HepG2 (cell line): ENCODE results near the gene RRAD. TPM values are rescaled to one million over a fixed set of nuclear protein-coding genes. Genes with fewer than 3 reads are reported as not detected.

Experiments
- AHR ChIP-seq: IDR thresholded peaks from 2 replicates; pipeline ENCODE4 v1.6.1; 2018; ENCODE audit warnings: missing genetic modification reagents, missing compliant biosample characterization
- CBFB ChIP-seq: sonication (generic); formaldehyde crosslinking; IDR thresholded peaks from 2 replicates; pipeline ENCODE4 v1.4.0; 2020; ENCODE audit warnings: missing genetic modification reagents
- HMGA1 ChIP-seq: sonication (generic); formaldehyde crosslinking; conservative IDR thresholded peaks from 2 replicates; pipeline ENCODE4 v1.4.0; 2020; ENCODE audit warnings: missing genetic modification reagents
- REL ChIP-seq: sonication (generic); formaldehyde crosslinking; conservative IDR thresholded peaks from 2 replicates; pipeline ENCODE4 v1.8.0; 2022; ENCODE audit warnings: mild to moderate bottlenecking, missing genetic modification reagents, moderate library complexity
- SALL2 ChIP-seq: sonication (generic); formaldehyde crosslinking; IDR thresholded peaks from 2 replicates; pipeline ENCODE4 v1.8.1; 2023; ENCODE audit warnings: mild to moderate bottlenecking, missing genetic modification reagents, inconsistent platforms
- SP1 ChIP-seq, 2 experiments: fragments of 450-650 bp in 1 of 2; sonication (generic) in 1 of 2; formaldehyde crosslinking in 1 of 2; IDR thresholded peaks; 2 replicates each; pipeline versions ENCODE4 v1.4.0 to v1.6.1; 2016 to 2020; ENCODE audit warnings: missing genetic modification reagents in 1 of 2
- TRIM24 ChIP-seq: sonication (generic); formaldehyde crosslinking; IDR thresholded peaks from 2 replicates; pipeline ENCODE4 v1.8.0; 2022; ENCODE audit warnings: mild to moderate bottlenecking, missing genetic modification reagents
- ZNF232 ChIP-seq: sonication (generic); formaldehyde crosslinking; IDR thresholded peaks from 2 replicates; pipeline ENCODE4 v1.4.0; 2020; ENCODE audit warnings: missing genetic modification reagents, borderline replicate concordance
- ZNF33B ChIP-seq: sonication (generic); formaldehyde crosslinking; IDR thresholded peaks from 2 replicates; pipeline ENCODE4 v1.5.1; 2020; ENCODE audit warnings: mild to moderate bottlenecking, missing genetic modification reagents
- ZNF530 ChIP-seq: sonication (generic); formaldehyde crosslinking; IDR thresholded peaks from 2 replicates; pipeline ENCODE4 v1.5.0; 2020; ENCODE audit warnings: low read depth, mild to moderate bottlenecking, missing genetic modification reagents
- ZNF564 ChIP-seq: sonication (generic); formaldehyde crosslinking; IDR thresholded peaks from 2 replicates; pipeline ENCODE4 v1.8.1; 2023; ENCODE audit warnings: mild to moderate bottlenecking, missing genetic modification reagents
- ZNF841 ChIP-seq: sonication (generic); formaldehyde crosslinking; IDR thresholded peaks from 2 replicates; pipeline ENCODE4 v1.8.1; 2023; ENCODE audit warnings: missing genetic modification reagents, borderline replicate concordance
- polyA plus RNA-seq, 8 experiments: library from polyadenylated mRNA; depleted of rRNA in 3 of 8; stranded (reverse) in 7 of 8; unstranded in 1 of 8; fragments of >200 nt; fragmentation: Illumina TruSeq in 4 of 8; extraction: Trizol in 4 of 8; gene quantifications; 2 replicates each; pipeline versions ENCODE4 v1.2.1 to v1.2.3, GENCODE V29; 2011 to 2016; ENCODE audit warnings: low read depth in 4 of 8, missing spikeins in 1 of 8, mixed read lengths in 1 of 8; ENCODE audit not compliant: insufficient read depth in 1 of 8
- total RNA-seq, 5 experiments: library from RNA; depleted of rRNA; stranded (reverse); fragments of >200 nt; fragmentation: Illumina TruSeq; extraction: Trizol; gene quantifications; 2 replicates each; pipeline ENCODE4 v1.2.3, GENCODE V29; 2016; ENCODE audit warnings: low read depth in 1 of 5
- TF ChIP-seq, protein P1 (sequence below): sonication (generic); formaldehyde crosslinking; IDR thresholded peaks from 2 replicates; pipeline ENCODE4 v1.8.0; 2022; ENCODE audit warnings: missing genetic modification reagents, mild to moderate bottlenecking, inconsistent platforms, borderline replicate concordance
- TF ChIP-seq, protein P2 (sequence below): sonication (generic); formaldehyde crosslinking; IDR thresholded peaks from 2 replicates; pipeline ENCODE4 v1.9.0; 2022; ENCODE audit warnings: missing genetic modification reagents, mild to moderate bottlenecking, borderline replicate concordance
- TF ChIP-seq, protein P3 (sequence below): sonication (generic); formaldehyde crosslinking; IDR thresholded peaks from 2 replicates; pipeline ENCODE4 v1.8.0; 2022; ENCODE audit warnings: mild to moderate bottlenecking, missing genetic modification reagents, moderate library complexity
- TF ChIP-seq, protein P4 (sequence below): sonication (generic); formaldehyde crosslinking; IDR thresholded peaks from 2 replicates; pipeline ENCODE4 v1.4.0; 2020; ENCODE audit warnings: missing genetic modification reagents, borderline replicate concordance
- TF ChIP-seq, protein P5 (sequence below): sonication (generic); formaldehyde crosslinking; IDR thresholded peaks from 2 replicates; pipeline ENCODE4 v1.5.1; 2020; ENCODE audit warnings: mild to moderate bottlenecking, missing genetic modification reagents, borderline replicate concordance

RRAD gene
- total and polyA plus RNA-seq, 2 of the 13 experiments (the other 11 are each of a cell fraction or from before 2014, with no cell fraction given), result 0.80 to 1.1 TPM

DNA sequence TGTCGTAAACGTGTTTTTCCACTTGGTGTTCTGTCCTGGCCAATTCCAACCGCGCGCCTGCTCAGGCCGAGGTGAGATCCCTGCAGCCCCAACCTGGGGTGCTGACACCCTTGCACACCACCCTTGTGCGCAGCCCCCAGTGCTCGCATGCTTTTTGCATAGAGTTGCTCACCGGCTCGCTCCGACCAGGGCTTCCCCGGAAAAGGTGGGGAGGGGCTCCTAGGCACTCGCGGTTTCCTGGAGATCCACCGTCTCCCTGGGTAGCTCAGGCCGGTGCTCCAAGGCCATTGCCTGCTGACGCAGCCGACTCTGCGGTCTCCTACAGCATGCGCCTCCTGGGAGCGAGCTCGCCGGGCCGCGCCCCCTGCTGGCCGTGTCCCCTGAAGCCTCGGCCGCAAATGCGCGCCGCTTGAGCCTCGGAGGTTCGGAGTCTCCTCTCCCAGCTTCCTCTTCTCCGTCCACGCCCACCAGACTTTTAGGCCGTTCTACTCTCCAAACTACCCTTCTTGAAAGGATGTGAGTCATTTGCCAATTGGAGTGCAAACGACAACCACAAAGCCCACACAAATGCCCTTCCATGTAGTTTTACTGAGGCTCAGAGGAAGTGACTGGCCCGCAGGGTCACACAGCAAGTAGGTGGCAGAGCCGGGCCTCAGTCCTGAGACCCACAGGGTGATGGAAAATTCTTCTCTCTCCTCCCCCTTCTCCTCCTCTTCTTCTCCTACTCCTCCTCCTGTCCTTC is 52.2 kb downstream of the RRAD start (continued):
- TF ChIP-seq, protein P1, sequence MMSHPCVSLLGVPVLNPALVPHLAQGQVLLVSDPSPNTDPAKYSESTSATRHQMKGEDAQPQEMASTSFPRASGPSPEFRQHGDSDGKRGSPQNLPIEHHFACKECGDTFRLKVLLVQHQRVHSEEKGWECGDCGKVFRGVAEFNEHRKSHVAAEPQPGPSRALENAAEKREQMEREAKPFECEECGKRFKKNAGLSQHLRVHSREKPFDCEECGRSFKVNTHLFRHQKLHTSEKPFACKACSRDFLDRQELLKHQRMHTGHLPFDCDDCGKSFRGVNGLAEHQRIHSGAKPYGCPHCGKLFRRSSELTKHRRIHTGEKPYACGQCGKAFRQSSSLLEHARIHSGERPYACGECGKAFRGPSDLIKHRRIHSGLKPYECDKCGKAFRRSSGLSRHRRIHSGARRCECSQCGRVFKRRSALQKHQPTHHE (CRISPR knock-in tag), result no peak
- TF ChIP-seq ZNF232 (CRISPR knock-in tag), result peak; percentile 90; the same call in 1 of the 2 replicates
- no peak for TF ChIP-seq HMGA1
- TF ChIP-seq, protein P2, sequence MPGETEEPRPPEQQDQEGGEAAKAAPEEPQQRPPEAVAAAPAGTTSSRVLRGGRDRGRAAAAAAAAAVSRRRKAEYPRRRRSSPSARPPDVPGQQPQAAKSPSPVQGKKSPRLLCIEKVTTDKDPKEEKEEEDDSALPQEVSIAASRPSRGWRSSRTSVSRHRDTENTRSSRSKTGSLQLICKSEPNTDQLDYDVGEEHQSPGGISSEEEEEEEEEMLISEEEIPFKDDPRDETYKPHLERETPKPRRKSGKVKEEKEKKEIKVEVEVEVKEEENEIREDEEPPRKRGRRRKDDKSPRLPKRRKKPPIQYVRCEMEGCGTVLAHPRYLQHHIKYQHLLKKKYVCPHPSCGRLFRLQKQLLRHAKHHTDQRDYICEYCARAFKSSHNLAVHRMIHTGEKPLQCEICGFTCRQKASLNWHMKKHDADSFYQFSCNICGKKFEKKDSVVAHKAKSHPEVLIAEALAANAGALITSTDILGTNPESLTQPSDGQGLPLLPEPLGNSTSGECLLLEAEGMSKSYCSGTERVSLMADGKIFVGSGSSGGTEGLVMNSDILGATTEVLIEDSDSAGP (CRISPR knock-in tag), result peak; percentile 85
- peak; percentile 78; the same call in 1 of the 2 replicates for TF ChIP-seq ZNF564 (CRISPR knock-in tag)
- TF ChIP-seq ZNF530 (CRISPR knock-in tag), result no peak
- TF ChIP-seq ZNF33B, result no peak
- TF ChIP-seq TRIM24 (CRISPR knock-in tag), result no peak
- peak; percentile 83; the same call in 1 of the 2 replicates for TF ChIP-seq AHR (CRISPR knock-in tag)
- TF ChIP-seq ZNF841 (CRISPR knock-in tag), result no peak
- 0 out of 2 replicates have a peak, but pooled peaks have one; percentile 54 for TF ChIP-seq REL
- peak; percentile 56; the same call in 1 of the 2 replicates for TF ChIP-seq SALL2
- peak; percentile 78 for TF ChIP-seq CBFB (CRISPR knock-in tag)
- TF ChIP-seq, protein P3, sequence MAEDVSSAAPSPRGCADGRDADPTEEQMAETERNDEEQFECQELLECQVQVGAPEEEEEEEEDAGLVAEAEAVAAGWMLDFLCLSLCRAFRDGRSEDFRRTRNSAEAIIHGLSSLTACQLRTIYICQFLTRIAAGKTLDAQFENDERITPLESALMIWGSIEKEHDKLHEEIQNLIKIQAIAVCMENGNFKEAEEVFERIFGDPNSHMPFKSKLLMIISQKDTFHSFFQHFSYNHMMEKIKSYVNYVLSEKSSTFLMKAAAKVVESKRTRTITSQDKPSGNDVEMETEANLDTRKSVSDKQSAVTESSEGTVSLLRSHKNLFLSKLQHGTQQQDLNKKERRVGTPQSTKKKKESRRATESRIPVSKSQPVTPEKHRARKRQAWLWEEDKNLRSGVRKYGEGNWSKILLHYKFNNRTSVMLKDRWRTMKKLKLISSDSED (CRISPR knock-in tag), result no peak
- TF ChIP-seq, protein P4, sequence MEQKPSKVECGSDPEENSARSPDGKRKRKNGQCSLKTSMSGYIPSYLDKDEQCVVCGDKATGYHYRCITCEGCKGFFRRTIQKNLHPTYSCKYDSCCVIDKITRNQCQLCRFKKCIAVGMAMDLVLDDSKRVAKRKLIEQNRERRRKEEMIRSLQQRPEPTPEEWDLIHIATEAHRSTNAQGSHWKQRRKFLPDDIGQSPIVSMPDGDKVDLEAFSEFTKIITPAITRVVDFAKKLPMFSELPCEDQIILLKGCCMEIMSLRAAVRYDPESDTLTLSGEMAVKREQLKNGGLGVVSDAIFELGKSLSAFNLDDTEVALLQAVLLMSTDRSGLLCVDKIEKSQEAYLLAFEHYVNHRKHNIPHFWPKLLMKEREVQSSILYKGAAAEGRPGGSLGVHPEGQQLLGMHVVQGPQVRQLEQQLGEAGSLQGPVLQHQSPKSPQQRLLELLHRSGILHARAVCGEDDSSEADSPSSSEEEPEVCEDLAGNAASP, result peak; percentile 72; the same call in 1 of the 2 replicates
- TF ChIP-seq, protein P5, sequence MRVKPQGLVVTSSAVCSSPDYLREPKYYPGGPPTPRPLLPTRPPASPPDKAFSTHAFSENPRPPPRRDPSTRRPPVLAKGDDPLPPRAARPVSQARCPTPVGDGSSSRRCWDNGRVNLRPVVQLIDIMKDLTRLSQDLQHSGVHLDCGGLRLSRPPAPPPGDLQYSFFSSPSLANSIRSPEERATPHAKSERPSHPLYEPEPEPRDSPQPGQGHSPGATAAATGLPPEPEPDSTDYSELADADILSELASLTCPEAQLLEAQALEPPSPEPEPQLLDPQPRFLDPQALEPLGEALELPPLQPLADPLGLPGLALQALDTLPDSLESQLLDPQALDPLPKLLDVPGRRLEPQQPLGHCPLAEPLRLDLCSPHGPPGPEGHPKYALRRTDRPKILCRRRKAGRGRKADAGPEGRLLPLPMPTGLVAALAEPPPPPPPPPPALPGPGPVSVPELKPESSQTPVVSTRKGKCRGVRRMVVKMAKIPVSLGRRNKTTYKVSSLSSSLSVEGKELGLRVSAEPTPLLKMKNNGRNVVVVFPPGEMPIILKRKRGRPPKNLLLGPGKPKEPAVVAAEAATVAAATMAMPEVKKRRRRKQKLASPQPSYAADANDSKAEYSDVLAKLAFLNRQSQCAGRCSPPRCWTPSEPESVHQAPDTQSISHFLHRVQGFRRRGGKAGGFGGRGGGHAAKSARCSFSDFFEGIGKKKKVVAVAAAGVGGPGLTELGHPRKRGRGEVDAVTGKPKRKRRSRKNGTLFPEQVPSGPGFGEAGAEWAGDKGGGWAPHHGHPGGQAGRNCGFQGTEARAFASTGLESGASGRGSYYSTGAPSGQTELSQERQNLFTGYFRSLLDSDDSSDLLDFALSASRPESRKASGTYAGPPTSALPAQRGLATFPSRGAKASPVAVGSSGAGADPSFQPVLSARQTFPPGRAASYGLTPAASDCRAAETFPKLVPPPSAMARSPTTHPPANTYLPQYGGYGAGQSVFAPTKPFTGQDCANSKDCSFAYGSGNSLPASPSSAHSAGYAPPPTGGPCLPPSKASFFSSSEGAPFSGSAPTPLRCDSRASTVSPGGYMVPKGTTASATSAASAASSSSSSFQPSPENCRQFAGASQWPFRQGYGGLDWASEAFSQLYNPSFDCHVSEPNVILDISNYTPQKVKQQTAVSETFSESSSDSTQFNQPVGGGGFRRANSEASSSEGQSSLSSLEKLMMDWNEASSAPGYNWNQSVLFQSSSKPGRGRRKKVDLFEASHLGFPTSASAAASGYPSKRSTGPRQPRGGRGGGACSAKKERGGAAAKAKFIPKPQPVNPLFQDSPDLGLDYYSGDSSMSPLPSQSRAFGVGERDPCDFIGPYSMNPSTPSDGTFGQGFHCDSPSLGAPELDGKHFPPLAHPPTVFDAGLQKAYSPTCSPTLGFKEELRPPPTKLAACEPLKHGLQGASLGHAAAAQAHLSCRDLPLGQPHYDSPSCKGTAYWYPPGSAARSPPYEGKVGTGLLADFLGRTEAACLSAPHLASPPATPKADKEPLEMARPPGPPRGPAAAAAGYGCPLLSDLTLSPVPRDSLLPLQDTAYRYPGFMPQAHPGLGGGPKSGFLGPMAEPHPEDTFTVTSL (CRISPR knock-in tag), result peak; percentile 52; the same call in 1 of the 2 replicates
- no peak for TF ChIP-seq SP1 (IDR thresholded peaks at IDR 0.05)
- TF ChIP-seq SP1 (CRISPR knock-in tag; IDR thresholded peaks at IDR 0.05), result no peak
